ENCODE measurements around the gene ID2.

ID2 gene

GRCh38 chr2:8667896-8668512 lies 13.9 kb upstream of the ID2 start:
- H3K4me3 ChIP-seq (replicated peaks; ENCODE audit: low read depth, low read length), result no peak overlapping the region
- no peak for DNase-seq (ENCODE audit: extremely low read depth, low read depth)
- no peak for TF ChIP-seq CTCF (IDR thresholded peaks at IDR 0.05; ENCODE audit: low read depth, low read length, missing control alignments)

GRCh38 chr2:8669157-8669817 lies 12.6 kb upstream of the ID2 start:
- TF ChIP-seq CTCF (IDR thresholded peaks at IDR 0.05; ENCODE audit: low read depth, low read length, missing control alignments), result no peak
- DNase-seq (ENCODE audit: extremely low read depth, low read depth), result no peak
- H3K4me3 ChIP-seq (replicated peaks; ENCODE audit: low read depth, low read length), result no peak overlapping the region

GRCh38 chr2:8670580-8670979 lies 11.3 kb upstream of the ID2 start:
- no peak for TF ChIP-seq CTCF (IDR thresholded peaks at IDR 0.05; ENCODE audit: low read depth, low read length, missing control alignments)
- DNase-seq (ENCODE audit: extremely low read depth, low read depth), result no peak
- no peak overlapping the region for H3K4me3 ChIP-seq (replicated peaks; ENCODE audit: low read depth, low read length)

- no peak overlapping the region for H3K4me3 ChIP-seq (replicated peaks; ENCODE audit: low read depth, low read length)
- TF ChIP-seq CTCF (IDR thresholded peaks at IDR 0.05; ENCODE audit: low read depth, low read length, missing control alignments), result no peak
- DNase-seq (ENCODE audit: extremely low read depth, low read depth), result no peak
Observed at GRCh38 chr2:8671176-8671575, 10.7 kb upstream of the ID2 start.

- no peak for DNase-seq (ENCODE audit: extremely low read depth, low read depth)
- H3K4me3 ChIP-seq (replicated peaks; ENCODE audit: low read depth, low read length), result no peak overlapping the region
- TF ChIP-seq CTCF (IDR thresholded peaks at IDR 0.05; ENCODE audit: low read depth, low read length, missing control alignments), result no peak
Observed at GRCh38 chr2:8671802-8672201, 10.1 kb upstream of the ID2 start.

GRCh38 chr2:8672940-8673339 lies 8.9 kb upstream of the ID2 start:
- no peak for DNase-seq (ENCODE audit: extremely low read depth, low read depth)
- TF ChIP-seq CTCF (IDR thresholded peaks at IDR 0.05; ENCODE audit: low read depth, low read length, missing control alignments), result no peak
- H3K4me3 ChIP-seq (replicated peaks; ENCODE audit: low read depth, low read length), result no peak overlapping the region
